HCT116 (cell line): Measurements from ENCODE around the gene COL9A2. TPM values are rescaled to one million over a fixed set of nuclear protein-coding genes. Genes with fewer than 3 reads are reported as not detected.

ENCODE experiments used
- ATAC-seq: fragments of 200-7000 bp; cut with Tn5 transposase; 2 replicates; pipeline ENCODE4 v1.9.1; 2020; ENCODE audit warnings: mild to moderate bottlenecking, moderate library complexity
- BruUV-seq: library from RNA; stranded (reverse); fragments of 400-500 nt; replicated peaks from 2 replicates; lab custom pipeline; 2021; lab: Mats Ljungman, UMichigan
- CTCF ChIA-PET: fragments of 300-600 bp; sonication (Branson Sonifier 250); formaldehyde crosslinking; loops from one replicate; lab custom pipeline; 2021; ENCODE audit warnings: antibody characterized with exemption; lab: Charles Lee
- POLR2A ChIA-PET: fragments of 300-600, 350-600 bp; sonication (Branson Sonifier 250); formaldehyde crosslinking; loops from one replicate; lab custom pipeline; 2021; ENCODE audit warnings: antibody characterized with exemption; lab: Charles Lee
- RAD21 ChIA-PET, 2 experiments: fragments of 300-600 bp; sonication (Branson Sonifier 250); formaldehyde crosslinking; loops; one replicate each; lab custom pipeline; 2023; ENCODE audit warnings: low total read pairs in 2 of 2; ENCODE audit not compliant: uncharacterized antibody in 2 of 2, unreplicated experiment in 2 of 2, low non-redundant PET in 1 of 2; lab: Charles Lee
- DNase-seq: peaks from one replicate; pipeline ENCODE4 v3.0.0-alpha.2; 2010; ENCODE audit warnings: low read depth, low spot score
- H2AFZ ChIP-seq: fragments of 200-600 bp; shearing (Covaris generic), sonication (generic); 2 replicates; pipeline ENCODE4 v1.6.1; 2017; ENCODE audit warnings: low read depth, mixed run types, mixed read lengths, antibody characterized with exemption, low read length; ENCODE audit not compliant: poor library complexity, severe bottlenecking
- H3K27ac ChIP-seq: 2 replicates; pipeline ENCODE4 v1.5.1; 2012; ENCODE audit warnings: low read depth, low read length
- H3K27me3 ChIP-seq: fragments of 200-600 bp; sonication (generic); 2 replicates; pipeline ENCODE4 v1.6.1; 2016; ENCODE audit warnings: mixed run types, low read length, mixed read lengths; ENCODE audit not compliant: insufficient read depth
- H3K36me3 ChIP-seq, 2 experiments: fragments of 200-500 bp in 1 of 2; fragments of 200-600 bp in 1 of 2; sonication (Bioruptor generic) in 1 of 2; sonication (generic) in 1 of 2; 2 replicates each; pipeline versions ENCODE4 v1.5.1 to v1.6.1; 2014 to 2016; ENCODE audit warnings: low read length in 2 of 2, inconsistent platforms in 1 of 2, mixed read lengths in 1 of 2, mixed run types in 1 of 2; ENCODE audit not compliant: insufficient read depth in 2 of 2, control insufficient read depth in 1 of 2
- H3K4me1 ChIP-seq, 2 experiments: fragments of 200-600 bp in 1 of 2; sonication (generic) in 1 of 2; 2 replicates each; pipeline versions ENCODE4 v1.5.1 to v1.6.1; 2012 to 2017; ENCODE audit warnings: low read length in 2 of 2, inconsistent platforms in 1 of 2, mild to moderate bottlenecking in 1 of 2, mixed read lengths in 1 of 2, mixed run types in 1 of 2, moderate library complexity in 1 of 2; ENCODE audit not compliant: insufficient read depth in 2 of 2, control insufficient read depth in 1 of 2
- H3K4me2 ChIP-seq: fragments of 200-600 bp; sonication (generic); 2 replicates; pipeline ENCODE4 v1.6.1; 2017; ENCODE audit warnings: mixed run types, low read length, mixed read lengths
- H3K4me3 ChIP-seq, 2 experiments: fragments of 200-600 bp in 1 of 2; sonication (generic) in 1 of 2; replicated peaks in 1 of 2; 2 replicates each; pipeline ENCODE4 v1.5.1; 2011 to 2016; ENCODE audit warnings: low read length in 2 of 2, control low read depth in 1 of 2, low read depth in 1 of 2, mild to moderate bottlenecking in 1 of 2, mixed read lengths in 1 of 2, mixed run types in 1 of 2
- H3K79me2 ChIP-seq: fragments of 200-600 bp; sonication (generic); 2 replicates; pipeline ENCODE4 v1.6.1; 2017; ENCODE audit warnings: mild to moderate bottlenecking, mixed run types, low read length, moderate library complexity, mixed read lengths; ENCODE audit not compliant: insufficient read depth
- H3K9ac ChIP-seq: fragments of 200-600 bp; sonication (generic); 2 replicates; pipeline ENCODE4 v1.6.1; 2016; ENCODE audit warnings: low read length, mixed read lengths
- H3K9me2 ChIP-seq: fragments of 200-600 bp; sonication (generic), shearing (Covaris generic); 2 replicates; pipeline ENCODE4 v1.6.1; 2017; ENCODE audit warnings: mixed run types, mild to moderate bottlenecking, moderate library complexity; ENCODE audit not compliant: insufficient read depth
- H3K9me3 ChIP-seq, 2 experiments: fragments of 200-500 bp in 1 of 2; fragments of 200-600 bp in 1 of 2; sonication (Bioruptor generic) in 1 of 2; sonication (generic) in 1 of 2; 2 replicates each; pipeline ENCODE4 v1.6.1; 2014 to 2017; ENCODE audit warnings: low read length in 2 of 2, mixed read lengths in 2 of 2, inconsistent platforms in 1 of 2, low read depth in 1 of 2, mild to moderate bottlenecking in 1 of 2, mixed run types in 1 of 2, moderate library complexity in 1 of 2; ENCODE audit not compliant: control insufficient read depth in 1 of 2, insufficient read depth in 1 of 2
- H4K20me1 ChIP-seq: fragments of 200-600 bp; sonication (generic), shearing (Covaris generic); 2 replicates; pipeline ENCODE4 v1.6.1; 2017; ENCODE audit warnings: mixed run types, mild to moderate bottlenecking, moderate library complexity; ENCODE audit not compliant: insufficient read depth
- CEBPB ChIP-seq: IDR thresholded peaks from 2 replicates; pipeline ENCODE4 v1.6.1; 2012; ENCODE audit warnings: low read depth
- EGR1 ChIP-seq: IDR thresholded peaks from 2 replicates; pipeline ENCODE4 v1.6.1; 2012; ENCODE audit warnings: low read depth
- EZH2 ChIP-seq: fragments of 200-600 bp; sonication (generic); IDR thresholded peaks from 2 replicates; pipeline ENCODE4 v1.6.1; 2017; ENCODE audit warnings: antibody characterized with exemption, mixed run types
- EZH2phosphoT487 ChIP-seq: fragments of 200-600 bp; IDR thresholded peaks from 2 replicates; pipeline ENCODE4 v1.6.1; 2018; ENCODE audit warnings: antibody characterized with exemption, borderline replicate concordance
- JUND ChIP-seq: IDR thresholded peaks from 2 replicates; pipeline ENCODE4 v1.6.1; 2012
- MAX ChIP-seq: IDR thresholded peaks from 2 replicates; pipeline ENCODE4 v1.6.1; 2012
- POLR2A ChIP-seq: IDR thresholded peaks from 2 replicates; pipeline ENCODE4 v1.7.0; 2011; ENCODE audit warnings: borderline replicate concordance; ENCODE audit not compliant: insufficient read depth, insufficient read length; ENCODE audit errors: extremely low read depth
- POLR2AphosphoS5 ChIP-seq: IDR thresholded peaks from 2 replicates; pipeline ENCODE4 v1.6.1; 2011; ENCODE audit warnings: mild to moderate bottlenecking, low read depth, low read length, moderate library complexity
- RAD21 ChIP-seq: IDR thresholded peaks from 2 replicates; pipeline ENCODE4 v1.6.1; 2012; ENCODE audit warnings: low read depth, mild to moderate bottlenecking
- SIN3A ChIP-seq: IDR thresholded peaks from 2 replicates; pipeline ENCODE4 v1.6.1; 2012; ENCODE audit warnings: low read depth
- TCF7L2 ChIP-seq: IDR thresholded peaks from 2 replicates; pipeline ENCODE4 v1.7.0; 2011; ENCODE audit warnings: borderline replicate concordance, inconsistent platforms; ENCODE audit not compliant: insufficient read depth, insufficient read length; ENCODE audit errors: extremely low read depth
- YY1 ChIP-seq: IDR thresholded peaks from 2 replicates; pipeline ENCODE4 v1.6.1; 2011; ENCODE audit warnings: low read length, low read depth, moderate library complexity, mild to moderate bottlenecking; ENCODE audit not compliant: insufficient replicate concordance; ENCODE audit errors: extremely low read depth
- ZBTB33 ChIP-seq: IDR thresholded peaks from 2 replicates; pipeline ENCODE4 v1.6.1; 2011; ENCODE audit warnings: mild to moderate bottlenecking, low read length, moderate library complexity; ENCODE audit not compliant: insufficient replicate concordance; ENCODE audit errors: extremely low read depth
- ZFX ChIP-seq: fragments of 450-650 bp; IDR thresholded peaks from 2 replicates; pipeline ENCODE4 v1.6.1; 2017
- intact Hi-C: fragments of 100-400 bp; cut with micrococcal nuclease; formaldehyde crosslinking; loops from 2 replicates; pipeline ENCODE4 v1.10.0; 2022
- total RNA-seq: library from RNA; stranded (reverse); gene quantifications from one replicate; pipeline ENCODE4 v1.2.1, GENCODE V29; 2021; ENCODE audit not compliant: unreplicated experiment
- TF ChIP-seq, protein P1 (sequence below): IDR thresholded peaks from 2 replicates; pipeline ENCODE4 v1.6.1; 2012; ENCODE audit warnings: low read depth

Gene COL9A2
- total RNA-seq, 1 experiment from 2014 or later: 2.4 TPM

DNA sequence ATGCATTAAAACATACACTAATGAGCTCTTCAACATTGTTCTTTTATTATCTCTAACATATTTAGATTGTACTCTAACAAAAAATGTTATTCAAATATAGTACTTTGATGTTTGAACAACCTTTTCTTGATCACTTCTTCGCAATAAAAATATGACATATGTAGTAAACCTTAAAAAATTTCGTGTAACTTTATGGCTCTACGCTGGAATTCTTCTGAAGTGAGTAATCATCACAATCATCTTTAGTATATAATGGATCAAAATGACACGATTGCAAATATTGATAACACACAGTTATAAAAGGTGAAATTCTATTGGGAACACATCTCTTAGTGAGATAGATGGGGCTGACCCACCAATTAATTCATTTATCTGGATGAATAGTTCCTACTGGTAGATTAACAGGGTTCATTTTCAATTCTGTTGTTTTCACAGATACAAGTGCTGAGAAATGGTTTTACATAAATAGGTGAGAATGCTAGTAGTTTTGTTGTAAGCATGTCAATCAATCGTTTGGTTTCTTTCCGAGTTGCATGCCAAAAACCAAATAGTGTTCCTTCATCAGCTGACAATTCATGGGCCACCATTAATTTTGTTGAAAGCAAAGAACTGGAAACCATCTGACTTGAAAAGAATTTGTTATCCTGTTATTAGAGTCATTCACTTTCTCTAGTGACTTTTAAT, 60.5 kb downstream of the COL9A2 start:
- peaks cover 4 to 6% of the 10 kb centered on the region in 2 experiments for H3K4me1 ChIP-seq
- H2AFZ ChIP-seq: no peak overlapping the region
- H4K20me1 ChIP-seq: no peaks in the 10 kb centered on the region
- no peaks in the 10 kb centered on the region for H3K27me3 ChIP-seq
- no TSS peak for BruUV-seq
- H3K9ac ChIP-seq: peak overlapping the region; percentile 98
- TF ChIP-seq SIN3A (no peak), JUND (no peak)
- TF ChIP-seq, all 23 proteins: peak for 0
- Histone ChIP-seq H3K79me2 (peaks cover 51% of the 10 kb centered on the region), H3K9me2 (no peaks in the 10 kb centered on the region), H3K36me3 (peaks cover 10% of the 10 kb centered on the region in 2 experiments; a peak in 3 of 4 replicates), H3K27ac (peak overlapping the region; percentile 94; the same call in 1 of the 2 replicates), H3K4me2 (peak overlapping the region; percentile 90), H3K4me3 (peak overlapping the region; percentile 99 to 100), H3K9me3 (no peaks in the 10 kb centered on the region)
- ChIA-PET POLR2A (no interaction called here), RAD21 (no interaction called here), CTCF (no interaction called here)
- ATAC-seq (no peak), DNase-seq (no peak)
- intact Hi-C loops: loop anchor here (5.0 kb wide), 1 partner anchor 214 kb away; the partner anchor contains the start of gene CAP1

- RAD21 ChIA-PET: no interaction called here
- Histone ChIP-seq H3K79me2 (peaks cover 38% of the 10 kb centered on the region), H3K4me2 (no peak overlapping the region), H3K9me2 (no peaks in the 10 kb centered on the region), H2AFZ (no peak overlapping the region), H3K36me3 (peaks cover 0 to under 1% of the 10 kb centered on the region in 2 experiments; a peak in 1 of 4 replicates), H3K9me3 (no peaks in the 10 kb centered on the region), H3K27ac (no peak overlapping the region), H4K20me1 (no peaks in the 10 kb centered on the region), H3K9ac (no peak overlapping the region), H3K4me1 (peaks cover 4 to 6% of the 10 kb centered on the region in 2 experiments), H3K4me3 (no peak overlapping the region), H3K27me3 (no peaks in the 10 kb centered on the region)
- BruUV-seq: no TSS peak
- intact Hi-C loops: loop anchor here (5.0 kb wide), 1 partner anchor 213 kb away; the partner anchor contains the start of gene CAP1
- CTCF ChIA-PET: no interaction called here
- POLR2A ChIA-PET: no interaction called here
- DNase-seq (no peak), ATAC-seq (no peak)
- TF ChIP-seq EZH2phosphoT487 (no peak), ZBTB33 (no peak), EZH2 (no peak), JUND (no peak), POLR2AphosphoS5 (no peak), ZFX (no peak), EGR1 (no peak), TCF7L2 (no peak), RAD21 (no peak), YY1 (no peak), CEBPB (no peak), POLR2A (no peak), MAX (no peak)
- TF ChIP-seq, protein P1, sequence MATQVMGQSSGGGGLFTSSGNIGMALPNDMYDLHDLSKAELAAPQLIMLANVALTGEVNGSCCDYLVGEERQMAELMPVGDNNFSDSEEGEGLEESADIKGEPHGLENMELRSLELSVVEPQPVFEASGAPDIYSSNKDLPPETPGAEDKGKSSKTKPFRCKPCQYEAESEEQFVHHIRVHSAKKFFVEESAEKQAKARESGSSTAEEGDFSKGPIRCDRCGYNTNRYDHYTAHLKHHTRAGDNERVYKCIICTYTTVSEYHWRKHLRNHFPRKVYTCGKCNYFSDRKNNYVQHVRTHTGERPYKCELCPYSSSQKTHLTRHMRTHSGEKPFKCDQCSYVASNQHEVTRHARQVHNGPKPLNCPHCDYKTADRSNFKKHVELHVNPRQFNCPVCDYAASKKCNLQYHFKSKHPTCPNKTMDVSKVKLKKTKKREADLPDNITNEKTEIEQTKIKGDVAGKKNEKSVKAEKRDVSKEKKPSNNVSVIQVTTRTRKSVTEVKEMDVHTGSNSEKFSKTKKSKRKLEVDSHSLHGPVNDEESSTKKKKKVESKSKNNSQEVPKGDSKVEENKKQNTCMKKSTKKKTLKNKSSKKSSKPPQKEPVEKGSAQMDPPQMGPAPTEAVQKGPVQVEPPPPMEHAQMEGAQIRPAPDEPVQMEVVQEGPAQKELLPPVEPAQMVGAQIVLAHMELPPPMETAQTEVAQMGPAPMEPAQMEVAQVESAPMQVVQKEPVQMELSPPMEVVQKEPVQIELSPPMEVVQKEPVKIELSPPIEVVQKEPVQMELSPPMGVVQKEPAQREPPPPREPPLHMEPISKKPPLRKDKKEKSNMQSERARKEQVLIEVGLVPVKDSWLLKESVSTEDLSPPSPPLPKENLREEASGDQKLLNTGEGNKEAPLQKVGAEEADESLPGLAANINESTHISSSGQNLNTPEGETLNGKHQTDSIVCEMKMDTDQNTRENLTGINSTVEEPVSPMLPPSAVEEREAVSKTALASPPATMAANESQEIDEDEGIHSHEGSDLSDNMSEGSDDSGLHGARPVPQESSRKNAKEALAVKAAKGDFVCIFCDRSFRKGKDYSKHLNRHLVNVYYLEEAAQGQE: no peak
These were observed 61.9 kb downstream of the COL9A2 start for GRCh38 chr1:40255231-40255630.
